K562 (cell line): ENCODE measurements around the gene ZBTB39. TPM values are rescaled to one million over a fixed set of nuclear protein-coding genes. Genes with fewer than 3 reads are reported as not detected.

Source experiments
- ARID2 ChIP-seq: fragments of 450-650 bp; IDR thresholded peaks from 2 replicates; pipeline ENCODE4 v1.6.1; 2017; ENCODE audit warnings: antibody characterized with exemption, mild to moderate bottlenecking
- CTCF ChIP-seq, 3 experiments: IDR thresholded peaks in 2 of 3; conservative IDR thresholded peaks in 1 of 3; 2 replicates each; pipeline ENCODE4 v1.5.1; 2011 to 2012; ENCODE audit warnings: low read length in 3 of 3, mild to moderate bottlenecking in 3 of 3, control low read depth in 2 of 3, improper control_type of control experiment in 1 of 3, inconsistent platforms in 1 of 3, low read depth in 1 of 3, mixed read lengths in 1 of 3, moderate library complexity in 1 of 3; ENCODE audit not compliant: insufficient read depth in 2 of 3
- DEAF1 ChIP-seq: fragments of 450-650 bp; formaldehyde crosslinking; IDR thresholded peaks from 2 replicates; pipeline ENCODE4 v1.4.0; 2020; ENCODE audit warnings: mild to moderate bottlenecking, moderate library complexity
- GATA2 ChIP-seq: sonication (generic); formaldehyde crosslinking; IDR thresholded peaks from 2 replicates; pipeline ENCODE4 v1.4.0; 2020; ENCODE audit warnings: mild to moderate bottlenecking, missing genetic modification reagents
- JUND ChIP-seq, 2 experiments: IDR thresholded peaks; 2 replicates in 1 of 2; 3 replicates in 1 of 2; pipeline ENCODE4 v1.6.1; 2011; ENCODE audit warnings: borderline replicate concordance in 2 of 2, low read depth in 2 of 2, low read length in 2 of 2, improper control_type of control experiment in 1 of 2, missing biosample characterization in 1 of 2, missing genetic modification characterization in 1 of 2, missing genetic modification reagents in 1 of 2
- MAFK ChIP-seq: IDR thresholded peaks from 2 replicates; pipeline ENCODE4 v1.6.1; 2011; ENCODE audit warnings: low read length, improper control_type of control experiment
- PHB2 ChIP-seq: fragments of 450-650 bp; IDR thresholded peaks from 2 replicates; pipeline ENCODE4 v1.6.1; 2017; ENCODE audit warnings: low read depth
- SMC3 ChIP-seq: conservative IDR thresholded peaks from 2 replicates; pipeline ENCODE4 v1.6.1; 2011; ENCODE audit warnings: low read depth, low read length, improper control_type of control experiment; ENCODE audit not compliant: insufficient read depth
- SNAPC5 ChIP-seq: fragments of 250-450 bp; sonication (Bioruptor Pico); IDR thresholded peaks from 2 replicates; pipeline ENCODE4 v1.8.0; 2021; ENCODE audit warnings: moderate library complexity, mild to moderate bottlenecking, inconsistent platforms
- SRSF7 ChIP-seq: fragments of 200-400 bp; formaldehyde crosslinking; optimal IDR thresholded peaks from 2 replicates; pipeline ENCODE3; 2017; ENCODE audit warnings: mild to moderate bottlenecking, low read depth, low read length
- ZNF384 ChIP-seq: IDR thresholded peaks from 2 replicates; pipeline ENCODE4 v1.6.1; 2012; ENCODE audit warnings: low read depth, low read length, improper control_type of control experiment
- ZNF407 ChIP-seq: fragments of 450-650 bp; IDR thresholded peaks from 2 replicates; pipeline ENCODE4 v1.6.1; 2016; ENCODE audit warnings: low read depth
- ZNF589 ChIP-seq: fragments of 200-800 bp; sonication (Bioruptor generic); IDR thresholded peaks from 2 replicates; pipeline ENCODE4 v1.6.1; 2016; ENCODE audit warnings: low read depth, missing genetic modification characterization, missing compliant biosample characterization
- polyA plus RNA-seq, 8 experiments: library from polyadenylated mRNA; depleted of rRNA in 4 of 8; stranded (reverse) in 5 of 8; unstranded in 3 of 8; fragments of >200 nt; fragmentation: Nextera tagmentation in 2 of 8; fragmentation: Illumina TruSeq in 1 of 8; extraction: Ambion mirVana in 2 of 8; extraction: Trizol in 1 of 8; gene quantifications; 2 replicates each; pipeline versions ENCODE4 v1.2.1 to v1.2.3, GENCODE V29; 2011 to 2014; ENCODE audit warnings: inconsistent platforms in 1 of 8, missing spikeins in 1 of 8
- total RNA-seq, 7 experiments: library from RNA; depleted of rRNA in 6 of 7; stranded (reverse); fragments of >200 nt in 6 of 7; fragmentation: Illumina TruSeq in 2 of 7; extraction: Trizol in 2 of 7; gene quantifications; 2 replicates each; pipeline versions ENCODE4 v1.2.1 to v1.2.3, GENCODE V29; 2011 to 2021; ENCODE audit warnings: low replicate concordance in 1 of 7

The ZBTB39 gene
- total and polyA plus RNA-seq, 9 of the 15 experiments (the other 6 are each of a cell fraction or from before 2014, with no cell fraction given): 3.3 to 13.3 (median 8.6) TPM

GRCh38 chr12:57008178-57008577 is 1.8 kb upstream of the ZBTB39 start (continued):
- TF ChIP-seq CTCF (IDR thresholded peaks at IDR 0.05 in 2 of 3, conservative IDR thresholded peaks at IDR 0.05 in 1 of 3; ENCODE audit: insufficient read depth in 2 of 3, low read depth in 1 of 3, low read length in 3 of 3) (peak; percentile 71 to 90 (median 83)), DEAF1 (CRISPR knock-in tag) (peak; percentile 72), SNAPC5 (no peak), JUND (IDR thresholded peaks at IDR 0.05; ENCODE audit: borderline replicate concordance, low read depth, low read length) (peak; percentile 41; the same call in 1 of the 2 replicates), JUND (tag; IDR thresholded peaks at IDR 0.05; ENCODE audit: borderline replicate concordance, low read depth, low read length) (no peak; the same call in 2 of the 3 replicates), SMC3 (peak; percentile 72), ARID2 (0 out of 2 replicates have a peak, but pooled peaks have one; percentile 12), ZNF407 (no peak), GATA2 (CRISPR knock-in tag) (no peak), SRSF7 (no peak), MAFK (0 out of 2 replicates have a peak, but pooled peaks have one; percentile 9), ZNF384 (peak; percentile 49; the same call in 1 of the 2 replicates), ZNF589 (0 out of 2 replicates have a peak, but pooled peaks have one; percentile 0), PHB2 (no peak)
- TF ChIP-seq, all 486 proteins: peak for 10
